ENCODE results near the gene EFTUD2.

The EFTUD2 gene

GRCh38 chr17:44804302-44805089, 94.7 kb downstream of the EFTUD2 start:
- no peak for DNase-seq

DNA sequence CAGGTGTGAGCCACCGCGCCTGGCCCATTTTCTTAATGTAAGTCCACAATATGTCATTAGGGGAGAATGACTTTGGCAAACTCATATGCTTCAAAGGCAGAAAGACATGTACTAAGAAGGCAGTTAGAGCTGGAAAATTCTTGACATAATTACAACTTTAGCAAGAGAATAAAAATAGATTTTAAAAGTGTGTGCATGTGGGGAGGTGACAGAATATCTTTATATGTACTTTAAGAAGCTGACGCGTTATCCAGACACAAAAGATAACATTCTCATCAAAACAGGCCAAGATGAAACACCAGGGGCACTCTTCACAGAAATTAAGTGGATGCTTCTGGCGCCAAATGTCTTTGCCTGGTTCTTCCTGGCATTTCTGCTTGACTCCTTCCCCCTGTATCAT, 97.4 kb downstream of the EFTUD2 start:
- DNase-seq: no peak

Measured in RPMI8226 (cell line).